Endometrium (tissue), 2 donors: ENCODE data around the gene PTX4.
"Not testable (repeated sequence)": the region's sequence is repeated elsewhere in the genome, so short reads cannot be mapped to it uniquely, and the experiment has no call there.

Experiments
- FAIRE-seq: peaks from 2 replicates; lab custom pipeline; 2012; peaks lifted over from hg19 to GRCh38; lab: Jason Lieb, UNC
- donor health status: control.
- donor health status: control.

Gene PTX4

DNA sequence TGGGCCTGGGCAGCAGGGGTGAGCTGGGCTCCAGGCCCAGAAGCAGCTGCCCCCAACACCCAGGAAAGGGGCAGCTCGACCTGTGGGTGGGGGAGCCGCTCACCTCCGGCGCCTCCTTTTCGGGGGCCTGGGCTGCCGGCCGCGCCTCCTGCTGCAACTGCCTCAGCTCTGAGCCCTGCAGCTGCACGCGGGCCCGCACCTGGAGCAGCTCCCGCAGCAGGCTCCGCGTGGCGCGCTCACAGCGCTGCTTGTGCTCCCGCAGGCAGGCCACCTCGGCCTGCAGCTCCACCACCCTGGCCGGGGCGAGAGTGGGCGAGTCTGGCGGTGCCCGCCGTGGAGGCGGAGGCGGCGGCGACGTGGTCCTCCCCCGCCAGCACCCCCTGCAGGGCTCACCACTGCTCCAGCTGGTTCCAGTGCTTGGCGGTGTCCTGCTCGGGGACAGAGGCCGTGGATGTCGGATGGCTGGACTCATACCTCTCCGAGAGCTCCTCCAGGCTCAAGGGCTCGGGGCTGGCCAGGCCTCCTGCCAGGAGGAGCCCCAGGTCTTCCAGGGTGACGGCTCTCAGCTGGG, 45.3 kb downstream of the PTX4 start:
- no peak for FAIRE-seq

GRCh38 chr16:1442697-1443096, 46.0 kb downstream of the PTX4 start:
- FAIRE-seq = no peak

- FAIRE-seq = no peak
These were observed 47.3 kb downstream of the PTX4 start for GRCh38 chr16:1441391-1441829.

DNA sequence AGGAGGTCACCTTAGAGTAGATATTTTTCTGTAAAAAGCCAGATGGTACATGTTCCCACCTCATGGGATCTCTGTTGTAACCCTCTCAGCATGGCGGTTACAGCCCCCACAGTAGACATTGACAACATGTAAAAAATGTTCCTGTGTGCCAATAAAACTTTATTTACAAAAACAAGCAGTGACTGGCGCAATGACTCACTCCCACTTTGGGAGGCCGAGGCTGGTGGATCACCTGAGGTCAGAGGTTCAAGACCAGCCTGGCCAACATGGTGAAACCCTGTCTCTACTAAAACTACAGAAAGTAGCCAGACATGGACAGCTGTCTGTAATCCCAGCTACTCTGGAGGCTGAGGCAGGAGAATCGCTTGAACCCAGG, 49.1 kb downstream of the PTX4 start:
- not testable (repeated sequence) for FAIRE-seq

DNA sequence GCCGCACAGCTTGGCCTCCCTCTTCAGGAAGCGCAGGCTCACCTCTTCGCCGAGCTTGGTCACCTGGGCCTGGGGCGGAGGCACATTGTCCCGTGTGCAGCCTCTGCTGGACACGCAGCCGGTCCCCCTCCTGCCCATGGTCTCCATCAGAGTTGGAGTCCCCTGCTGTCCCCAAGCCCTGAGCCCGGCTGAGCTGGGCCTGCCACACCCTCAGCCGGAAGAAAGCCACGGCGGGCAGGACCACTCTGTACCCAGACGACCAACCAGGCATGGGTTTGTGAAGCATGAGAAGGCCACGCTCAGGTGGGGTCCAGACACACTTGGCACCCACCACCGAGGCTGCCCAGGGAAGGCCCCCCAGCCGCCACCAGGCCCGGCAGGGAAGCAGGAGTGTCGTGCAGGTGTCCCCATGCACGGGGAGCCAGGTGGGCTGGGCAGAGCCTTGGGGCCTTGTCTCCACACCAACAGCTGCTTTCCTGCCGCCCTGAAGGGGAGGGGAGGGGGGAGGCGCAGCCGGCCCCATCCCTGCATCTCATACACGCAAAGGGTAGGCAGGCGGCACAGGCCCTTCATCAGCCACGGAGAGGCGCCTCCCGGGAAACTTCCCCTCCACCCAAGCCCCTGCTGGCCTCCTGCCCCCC, 49.6 kb downstream of the PTX4 start:
- no peak for FAIRE-seq

DNA sequence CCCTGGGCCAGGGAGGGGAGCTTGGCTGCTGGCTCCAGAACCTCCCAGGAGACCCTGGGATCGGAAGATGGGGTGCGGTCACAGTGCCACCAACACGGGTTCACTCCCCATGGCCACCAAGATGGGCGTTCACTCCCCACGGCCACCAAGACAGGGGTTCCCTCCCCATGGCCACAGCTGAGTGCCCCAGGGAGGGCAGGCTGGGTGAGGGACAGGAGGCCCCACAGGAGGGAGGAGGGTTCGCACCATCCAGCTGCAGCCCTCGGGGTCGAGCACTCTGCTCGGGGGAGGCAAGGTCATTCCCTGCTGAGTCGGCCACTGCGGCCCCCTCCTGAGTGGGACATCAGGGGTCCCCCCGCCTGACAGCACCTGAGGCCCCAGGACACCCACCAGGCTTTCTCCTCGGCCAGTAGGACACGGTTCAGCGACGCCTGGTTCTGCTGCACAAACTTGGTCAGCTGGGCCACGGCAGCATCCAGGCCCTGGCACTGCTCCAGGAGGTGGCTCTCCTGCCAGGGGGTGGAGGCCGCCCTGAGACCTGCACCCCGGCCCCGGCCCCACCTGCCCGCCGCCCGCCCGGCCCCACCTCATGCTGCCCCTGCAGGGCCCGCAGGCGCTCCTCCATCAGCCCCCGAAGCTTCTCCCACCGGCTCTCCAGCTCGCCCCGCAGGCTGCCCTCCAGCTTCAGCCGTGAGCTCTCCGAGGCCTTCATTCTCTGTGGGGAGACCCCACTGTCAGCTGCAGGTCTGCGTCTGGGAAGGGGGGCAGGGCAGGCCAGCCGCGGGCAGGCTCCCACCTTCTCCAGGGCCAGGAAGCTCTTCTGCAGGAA, 50.3 kb downstream of the PTX4 start:
- FAIRE-seq = no peak

DNA sequence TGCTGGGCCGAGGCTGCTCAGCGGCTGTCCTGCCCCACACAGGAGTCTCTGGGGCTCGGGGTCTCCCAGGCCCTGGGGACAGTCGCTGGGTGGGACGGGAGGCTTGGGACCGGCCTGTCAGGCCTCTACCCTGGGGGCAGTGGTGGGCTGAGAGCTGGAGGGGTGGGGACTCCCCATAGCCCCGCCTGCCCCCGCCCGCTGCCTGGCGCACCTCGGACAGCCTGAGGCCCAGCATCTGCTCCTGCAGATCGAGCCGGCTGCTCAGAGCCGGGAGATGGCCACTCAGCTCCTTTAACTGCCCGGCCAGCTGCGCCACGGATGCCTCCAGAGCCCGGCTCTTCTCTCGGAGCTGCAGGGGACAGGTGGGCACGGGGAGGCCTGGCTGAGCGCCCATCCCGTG, 51.1 kb downstream of the PTX4 start:
- no peak for FAIRE-seq

DNA sequence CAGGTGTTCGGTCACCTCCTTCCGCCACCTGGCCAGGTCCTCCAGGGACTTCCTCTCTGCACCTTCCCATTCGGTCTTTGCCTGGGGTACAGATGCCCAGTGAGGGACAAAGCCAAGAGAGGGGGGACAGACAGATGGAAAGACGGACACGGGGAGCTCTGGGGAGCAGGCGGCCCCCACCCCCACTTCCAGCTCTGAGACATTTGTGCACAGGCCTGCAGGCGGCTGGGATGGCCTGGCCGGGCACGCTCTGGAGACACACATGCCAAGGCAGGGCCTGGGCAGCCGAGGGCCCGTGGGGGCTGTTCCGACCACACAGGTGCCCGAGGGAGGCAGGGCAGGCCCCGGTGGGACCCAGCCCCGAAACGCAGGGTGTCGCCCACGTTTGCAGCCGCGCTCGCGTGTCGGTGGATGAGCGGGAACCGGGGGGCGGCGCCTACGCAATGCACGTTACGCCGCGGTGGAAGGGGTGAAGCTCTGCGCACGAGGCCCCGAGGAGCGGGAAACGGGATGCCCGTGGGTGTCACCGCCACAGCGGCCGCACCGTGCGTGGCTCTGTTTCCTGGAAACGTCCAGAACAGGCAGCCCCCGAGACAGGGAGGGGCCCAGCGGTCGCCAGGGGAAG, 51.9 kb downstream of the PTX4 start:
- no peak for FAIRE-seq

GRCh38 chr16:1435921-1436697, 52.6 kb downstream of the PTX4 start:
- no peak for FAIRE-seq
